ENCODE measurements around the gene LPAR1.

LPAR1 gene

GRCh38 chr9:111034170-111034897 is 3.9 kb downstream of the LPAR1 start:
- TF ChIP-seq GATA1 (IDR thresholded peaks at IDR 0.05; ENCODE audit: low read depth, low read length) (no peak), POLR2A (IDR thresholded peaks at IDR 0.05; ENCODE audit: low read length) (no peak)
- DNase-seq, result no peak

DNA sequence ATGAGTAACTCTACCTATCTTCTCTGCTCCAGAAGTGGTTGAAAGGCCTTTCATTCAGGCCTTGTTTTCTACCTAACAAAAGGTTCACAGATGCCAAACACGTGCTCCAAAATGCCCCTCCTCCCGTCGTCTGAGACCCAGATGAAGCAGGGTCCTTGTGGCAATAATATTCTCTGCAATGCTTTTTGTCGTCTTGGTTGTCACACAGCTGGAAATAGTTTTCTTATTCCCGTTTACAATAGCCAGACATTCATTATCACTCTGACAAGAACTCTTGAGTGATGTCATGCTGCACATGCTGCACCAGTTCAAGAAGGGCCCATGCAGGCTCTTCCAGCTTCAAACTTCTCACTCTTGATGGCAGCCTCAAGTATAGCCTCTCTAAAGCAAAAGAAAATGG is 7.8 kb downstream of the LPAR1 start:
- DNase-seq, result no peak
- TF ChIP-seq GATA1 (IDR thresholded peaks at IDR 0.05; ENCODE audit: low read depth, low read length), result no peak
- TF ChIP-seq POLR2A (IDR thresholded peaks at IDR 0.05; ENCODE audit: low read length), result no peak

- no peak for TF ChIP-seq POLR2A (IDR thresholded peaks at IDR 0.05; ENCODE audit: low read length)
- no peak for TF ChIP-seq GATA1 (IDR thresholded peaks at IDR 0.05; ENCODE audit: low read depth, low read length)
These were observed 9.0 kb downstream of the LPAR1 start for GRCh38 chr9:111029260-111029659.

DNA sequence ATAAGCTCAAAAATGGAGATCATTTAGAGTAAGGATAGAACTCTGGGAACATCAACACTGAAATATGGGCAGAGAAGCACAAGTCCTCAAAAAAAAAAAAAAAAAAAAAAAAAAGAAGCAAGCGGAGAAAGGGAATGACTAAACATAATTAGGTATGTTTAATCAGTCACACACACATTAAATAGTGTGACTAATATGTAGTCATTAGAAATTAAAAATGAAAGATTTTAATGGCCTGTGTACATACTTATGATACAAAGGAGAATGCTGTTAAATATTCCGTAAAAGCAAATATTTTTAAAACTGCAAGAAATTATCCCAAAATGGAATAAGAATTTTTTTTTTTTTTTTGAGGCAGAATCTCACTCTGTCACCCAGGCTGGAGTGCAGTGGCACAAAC is 10.5 kb downstream of the LPAR1 start:
- no peak for TF ChIP-seq GATA1 (IDR thresholded peaks at IDR 0.05; ENCODE audit: low read depth, low read length)
- TF ChIP-seq POLR2A (IDR thresholded peaks at IDR 0.05; ENCODE audit: low read length), result no peak
- no peak for DNase-seq

More at GRCh38 chr9:111029260-111029659, 9.0 kb downstream of the LPAR1 start:
- DNase-seq, result no peak

GRCh38 chr9:111023128-111023527 is 15.1 kb downstream of the LPAR1 start:
- TF ChIP-seq GATA1 (IDR thresholded peaks at IDR 0.05; ENCODE audit: low read depth, low read length) (no peak), POLR2A (IDR thresholded peaks at IDR 0.05; ENCODE audit: low read length) (no peak)
- DNase-seq, result no peak

- DNase-seq, result no peak
- TF ChIP-seq GATA1 (IDR thresholded peaks at IDR 0.05; ENCODE audit: low read depth, low read length) (no peak), POLR2A (IDR thresholded peaks at IDR 0.05; ENCODE audit: low read length) (no peak)
These were observed 17.7 kb downstream of the LPAR1 start for GRCh38 chr9:111020594-111020993.

DNA sequence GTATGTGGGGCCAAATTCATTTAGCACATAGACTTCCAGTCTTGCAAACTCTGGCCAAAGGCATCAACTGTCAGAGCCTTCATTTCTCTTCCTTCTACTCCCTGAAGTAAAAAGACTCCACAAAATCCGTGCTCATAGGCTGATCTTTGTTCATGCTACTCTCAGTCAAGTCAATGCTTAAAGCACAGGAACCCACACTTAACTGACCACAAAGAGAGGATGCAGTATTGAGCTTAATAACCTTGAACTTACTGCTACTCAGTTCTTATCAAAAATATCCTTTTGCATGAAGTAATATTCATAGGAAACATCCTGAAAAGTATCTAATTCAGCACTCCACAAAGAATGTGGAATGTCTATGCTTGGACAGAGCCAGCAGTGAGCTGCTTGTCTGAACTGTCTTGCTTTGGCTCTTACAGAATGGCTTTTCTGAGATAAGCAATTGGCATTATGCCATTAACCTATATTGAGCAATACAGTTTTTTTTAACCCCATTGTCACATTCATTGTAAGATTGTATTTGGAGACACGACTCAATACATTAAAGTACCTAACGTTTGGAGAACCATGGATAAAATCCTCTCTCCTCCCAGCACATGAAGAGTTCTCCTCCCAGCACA is 21.7 kb downstream of the LPAR1 start:
- no peak for TF ChIP-seq GATA1 (IDR thresholded peaks at IDR 0.05; ENCODE audit: low read depth, low read length)
- no peak for TF ChIP-seq POLR2A (IDR thresholded peaks at IDR 0.05; ENCODE audit: low read length)
- peak; percentile 27 to 36 for DNase-seq

- no peak for TF ChIP-seq POLR2A (IDR thresholded peaks at IDR 0.05; ENCODE audit: low read length)
- TF ChIP-seq GATA1 (IDR thresholded peaks at IDR 0.05; ENCODE audit: low read depth, low read length), result no peak
- DNase-seq, result no peak
These were observed 22.3 kb downstream of the LPAR1 start for GRCh38 chr9:111016016-111016415.

- no peak for DNase-seq
- TF ChIP-seq POLR2A (IDR thresholded peaks at IDR 0.05; ENCODE audit: low read length) (no peak), GATA1 (IDR thresholded peaks at IDR 0.05; ENCODE audit: low read depth, low read length) (no peak)
These were observed 24.6 kb downstream of the LPAR1 start for GRCh38 chr9:111013707-111014106.

DNA sequence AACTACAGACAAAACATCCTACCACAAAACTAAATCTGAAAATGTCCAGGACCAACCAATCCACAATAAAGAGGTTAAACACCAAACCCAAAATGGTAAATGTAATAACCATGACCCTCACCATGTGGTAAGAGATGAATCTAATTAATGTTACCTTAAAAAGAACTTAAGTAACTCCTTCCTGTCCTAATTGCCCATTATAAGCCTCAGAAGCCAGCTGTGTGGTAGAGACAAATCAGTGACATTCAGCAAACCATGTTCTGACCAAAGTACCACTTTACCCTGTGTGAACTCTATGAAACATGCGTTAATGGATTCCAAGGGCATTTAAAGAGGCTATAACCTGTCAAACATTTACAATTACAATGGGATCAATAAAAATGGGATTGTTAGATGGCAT is 25.0 kb downstream of the LPAR1 start:
- no peak for DNase-seq
- no peak for TF ChIP-seq GATA1 (IDR thresholded peaks at IDR 0.05; ENCODE audit: low read depth, low read length)
- no peak for TF ChIP-seq POLR2A (IDR thresholded peaks at IDR 0.05; ENCODE audit: low read length)

GRCh38 chr9:111008158-111009075 is 29.9 kb downstream of the LPAR1 start:
- DNase-seq, result no peak
- TF ChIP-seq GATA1 (IDR thresholded peaks at IDR 0.05; ENCODE audit: low read depth, low read length) (no peak), POLR2A (IDR thresholded peaks at IDR 0.05; ENCODE audit: low read length) (no peak)

GRCh38 chr9:111005746-111006470 is 32.4 kb downstream of the LPAR1 start:
- TF ChIP-seq GATA1 (IDR thresholded peaks at IDR 0.05; ENCODE audit: low read depth, low read length) (no peak), POLR2A (IDR thresholded peaks at IDR 0.05; ENCODE audit: low read length) (no peak)
- no peak for DNase-seq

GRCh38 chr9:111004936-111005335 is 33.3 kb downstream of the LPAR1 start:
- no peak for TF ChIP-seq POLR2A (IDR thresholded peaks at IDR 0.05; ENCODE audit: low read length)
- TF ChIP-seq GATA1 (IDR thresholded peaks at IDR 0.05; ENCODE audit: low read depth, low read length), result no peak
- no peak for DNase-seq

Data from erythroblast (primary cell).